Effector memory CD4-positive, alpha-beta T cell (primary cell): Measurements from ENCODE around the gene PLAC8.

ENCODE experiments used
- DNase-seq, 3 donors: peaks; one replicate each; pipeline ENCODE4 v3.0.0-alpha.2; 2020
- H3K27ac ChIP-seq: 2 replicates; pipeline ENCODE4 v1.7.0; 2013; ENCODE audit warnings: mild to moderate bottlenecking, low read length, moderate library complexity; ENCODE audit not compliant: insufficient read depth, poor library complexity, severe bottlenecking
- H3K27me3 ChIP-seq: replicated peaks from 2 replicates; pipeline ENCODE4 v1.7.0; 2013; ENCODE audit warnings: mild to moderate bottlenecking, low read length; ENCODE audit not compliant: insufficient read depth, control insufficient read depth, poor library complexity, severe bottlenecking
- H3K36me3 ChIP-seq: 2 replicates; pipeline ENCODE4 v1.7.0; 2013; ENCODE audit warnings: mild to moderate bottlenecking, low read length, moderate library complexity; ENCODE audit not compliant: control insufficient read depth, insufficient read depth
- H3K4me1 ChIP-seq: 2 replicates; pipeline ENCODE4 v1.7.0; 2013; ENCODE audit warnings: low read length, mild to moderate bottlenecking; ENCODE audit not compliant: control insufficient read depth, insufficient read depth, poor library complexity, severe bottlenecking
- H3K4me3 ChIP-seq: 2 replicates; pipeline ENCODE4 v1.7.0; 2013; ENCODE audit warnings: low read length, low read depth, mild to moderate bottlenecking; ENCODE audit not compliant: insufficient read depth, poor library complexity, severe bottlenecking
- H3K9me3 ChIP-seq: 2 replicates; pipeline ENCODE4 v1.7.0; 2013; ENCODE audit warnings: mild to moderate bottlenecking, low read length, moderate library complexity; ENCODE audit not compliant: control insufficient read depth

PLAC8 gene

DNA sequence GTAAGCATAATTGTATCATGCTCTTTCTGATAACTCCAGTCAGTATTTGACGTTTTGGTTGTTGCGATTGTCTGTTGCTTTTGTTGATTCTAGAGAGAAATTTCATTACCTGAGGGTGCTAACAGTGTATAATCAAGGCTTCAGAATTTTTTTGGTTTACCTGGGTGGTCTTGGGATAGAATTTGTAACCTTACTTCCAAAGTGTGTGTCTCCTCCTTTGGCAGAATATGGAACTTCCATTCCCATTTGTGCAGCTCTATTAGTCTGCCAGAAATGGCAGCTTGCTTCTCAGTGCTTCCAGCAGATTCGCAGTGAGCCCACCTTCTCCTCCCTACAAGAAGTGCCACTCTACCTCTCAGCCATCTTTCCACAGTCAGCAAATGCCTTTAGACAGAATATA is 74.3 kb downstream of the PLAC8 start:
- DNase-seq = no peak
- Histone ChIP-seq H3K36me3 (no peaks in the 10 kb centered on the region), H3K27me3 (no peaks in the 10 kb centered on the region), H3K4me3 (no peak overlapping the region), H3K9me3 (no peaks in the 10 kb centered on the region), H3K27ac (no peak overlapping the region), H3K4me1 (peaks cover 13% of the 10 kb centered on the region)
